ENCODE data around the gene SPOCK2.

SPOCK2 gene

DNA sequence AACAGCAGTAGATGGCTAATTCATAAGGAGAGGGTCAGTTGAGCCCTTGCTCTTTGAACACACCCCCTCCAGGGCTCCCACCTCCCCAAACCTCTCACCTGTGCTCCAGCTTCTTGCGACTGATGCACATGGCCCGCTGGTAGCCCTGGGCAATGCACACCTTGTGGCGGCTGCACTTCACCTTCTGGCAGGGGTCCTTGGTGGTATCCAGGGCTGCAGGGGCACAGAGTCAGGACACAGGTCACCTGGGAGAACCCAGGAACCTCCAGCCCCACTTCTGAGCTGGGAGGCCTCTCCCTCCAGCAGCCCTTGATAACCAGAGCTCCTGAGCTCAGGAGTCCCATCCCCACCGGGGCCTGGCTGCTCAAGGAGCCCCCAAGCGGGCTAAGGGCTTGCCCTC, 16.3 kb downstream of the SPOCK2 start:
- no peak for DNase-seq (ENCODE audit: low spot score)

GRCh38 chr10:72069751-72070526, 18.4 kb downstream of the SPOCK2 start:
- no peak for DNase-seq (ENCODE audit: low spot score)

DNA sequence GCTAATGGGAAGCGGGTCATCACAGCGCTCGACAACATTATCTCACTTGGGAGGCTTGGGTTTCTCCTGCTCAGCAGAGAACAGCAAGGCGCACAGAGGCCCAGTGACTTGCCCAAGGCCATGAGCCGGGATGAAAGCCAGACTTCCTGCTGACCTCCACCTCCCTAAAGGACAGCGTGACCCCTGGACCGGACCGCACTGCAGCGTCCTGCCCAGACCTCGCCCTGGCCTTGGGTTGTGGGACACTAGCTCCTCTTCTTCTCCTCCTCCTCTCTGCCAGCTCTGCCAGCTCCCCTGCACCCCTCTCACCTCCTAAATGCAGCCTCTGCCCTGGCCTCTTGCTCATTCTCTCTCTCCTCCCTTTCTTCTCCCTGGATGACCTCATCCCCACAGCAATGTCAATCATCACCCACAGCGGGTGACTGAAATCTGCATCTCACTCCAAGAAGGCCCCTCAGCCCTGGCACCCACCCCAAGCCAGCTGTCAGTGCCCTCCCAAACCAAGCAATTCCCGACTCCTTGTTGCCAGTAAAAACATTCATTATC, 19.4 kb downstream of the SPOCK2 start:
- no peak for DNase-seq (ENCODE audit: low spot score)

- no peak for DNase-seq (ENCODE audit: low spot score)
Measured at GRCh38 chr10:72068126-72068765, 20.1 kb downstream of the SPOCK2 start.

DNA sequence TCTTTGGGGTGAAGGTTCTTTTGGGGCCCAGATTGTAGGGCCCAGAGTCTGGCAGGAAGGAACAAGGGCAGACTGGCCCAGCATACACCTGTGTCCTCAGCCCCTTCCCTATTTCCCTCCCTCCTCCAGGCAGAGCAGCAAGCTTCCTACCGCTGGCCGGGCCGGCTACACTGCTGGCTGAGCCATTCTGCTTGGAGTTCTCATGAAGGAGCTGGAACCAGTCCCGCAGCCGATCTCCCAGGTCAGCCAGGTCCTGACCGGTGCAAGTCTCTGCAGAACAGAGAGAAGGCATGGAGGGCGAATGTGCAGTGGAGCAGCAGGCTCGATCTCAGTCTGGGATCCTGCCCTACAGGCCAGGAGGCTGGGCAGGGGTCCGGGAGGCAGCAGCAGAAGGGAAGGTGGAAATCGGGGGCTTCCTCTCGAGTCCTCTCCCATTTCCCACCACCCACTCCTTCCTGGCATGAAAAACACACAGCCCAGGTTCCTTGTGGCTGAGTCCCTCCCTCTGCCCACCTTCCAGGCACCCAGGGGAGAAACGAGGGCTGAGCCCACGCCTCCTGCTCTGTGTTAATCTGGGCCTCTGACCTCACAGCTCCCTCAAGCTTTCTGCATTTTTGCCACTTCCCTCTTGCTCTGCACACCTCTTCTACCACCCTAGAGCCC, 20.8 kb downstream of the SPOCK2 start:
- DNase-seq (ENCODE audit: low spot score), result no peak

GRCh38 chr10:72066318-72067284, 21.8 kb downstream of the SPOCK2 start:
- DNase-seq (ENCODE audit: low spot score), result no peak

DNA sequence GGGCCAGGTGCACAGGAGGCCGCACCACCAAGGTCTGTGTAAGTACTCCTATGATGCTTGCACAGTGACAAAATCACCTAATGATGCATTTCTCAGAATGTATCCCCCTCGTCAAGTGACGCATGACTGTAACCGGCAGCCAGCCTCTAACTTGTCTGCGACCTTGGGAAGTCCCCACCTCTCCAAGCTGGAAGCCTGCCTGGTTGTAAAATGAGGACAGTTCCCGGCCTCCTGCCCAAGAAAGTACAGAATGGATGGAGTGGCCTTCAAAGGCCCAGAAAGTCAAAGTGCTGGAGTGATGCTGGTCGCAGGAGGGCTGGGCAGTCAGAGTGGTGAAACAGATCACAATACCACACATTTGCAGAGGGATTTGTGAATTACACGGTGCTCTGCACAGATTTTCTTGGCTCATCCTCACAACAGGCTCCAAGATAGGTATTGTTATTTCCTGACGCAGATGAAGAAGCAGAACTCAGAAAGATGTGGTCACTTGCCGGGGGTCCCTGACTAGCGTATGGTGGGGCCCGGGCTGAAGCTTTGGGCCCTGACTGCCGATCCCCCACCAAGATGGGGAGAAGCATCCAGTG, 22.8 kb downstream of the SPOCK2 start:
- no peak for DNase-seq (ENCODE audit: low spot score)

- DNase-seq (ENCODE audit: low spot score), result no peak
Measured at GRCh38 chr10:72063703-72064391, 24.5 kb downstream of the SPOCK2 start.

DNA sequence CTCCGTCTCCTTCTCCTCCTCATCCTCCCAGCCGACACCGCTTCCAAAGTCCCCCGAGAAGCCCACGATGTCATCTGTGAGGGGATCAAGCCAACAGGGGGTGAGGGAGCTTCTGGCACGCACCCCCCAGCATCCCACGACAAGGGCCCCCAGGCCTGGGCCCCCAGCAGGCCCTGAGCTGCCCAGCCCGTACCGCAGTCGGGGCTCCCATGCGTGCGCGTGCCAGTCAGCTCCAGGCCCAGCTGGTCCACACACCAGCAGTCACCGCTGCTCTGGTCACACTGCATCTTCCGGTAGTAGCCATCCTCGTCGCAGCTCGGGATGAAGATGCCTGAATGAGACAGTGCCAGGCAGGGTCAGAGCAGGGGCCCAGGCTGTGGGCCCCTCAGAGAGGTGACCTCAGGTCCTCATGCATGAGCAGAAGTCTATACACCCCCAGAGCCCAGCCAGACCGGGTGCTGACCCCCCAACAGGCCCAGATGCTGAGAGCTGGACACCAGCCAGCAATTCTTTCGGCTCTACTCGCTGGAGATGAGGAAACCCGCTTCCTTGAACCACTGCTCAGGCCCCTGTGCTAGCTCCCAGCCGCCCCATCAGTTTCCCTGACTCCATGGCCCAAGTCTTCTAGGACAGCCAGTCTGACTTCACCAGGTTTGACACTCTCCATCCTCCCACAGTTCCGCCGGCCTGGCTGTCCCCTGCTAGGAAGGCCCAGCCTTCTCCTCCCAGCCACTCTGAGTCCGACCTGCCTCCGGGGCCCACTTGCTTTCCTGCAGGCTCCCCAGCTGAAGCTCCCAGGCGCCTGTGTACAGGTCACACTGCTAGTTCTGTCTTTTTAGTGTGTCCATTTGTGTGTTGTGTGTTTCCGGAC, 25.3 kb downstream of the SPOCK2 start:
- no peak for DNase-seq (ENCODE audit: low spot score)

DNA sequence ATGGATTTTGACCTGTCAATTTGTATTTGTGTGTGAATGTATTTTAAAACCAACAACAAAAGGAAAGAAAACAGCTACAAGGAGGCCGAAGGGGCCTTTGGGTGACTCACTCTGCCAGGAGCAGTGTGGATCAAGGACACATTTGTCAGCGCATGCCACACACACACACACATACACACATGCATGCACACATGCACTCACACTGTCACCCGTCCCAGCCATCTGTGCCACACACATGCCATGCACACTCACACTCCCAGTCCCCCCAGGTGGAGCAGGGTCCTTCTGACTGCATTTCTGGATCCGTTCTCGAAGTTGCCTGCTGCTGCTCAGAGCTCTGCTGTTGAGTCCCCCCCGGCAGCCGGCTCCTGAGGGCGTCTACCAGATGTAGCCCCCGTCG, 26.0 kb downstream of the SPOCK2 start:
- no peak for DNase-seq (ENCODE audit: low spot score)

- no peak for DNase-seq (ENCODE audit: low spot score)
Measured at GRCh38 chr10:72061930-72062329, 26.4 kb downstream of the SPOCK2 start.

- no peak for DNase-seq (ENCODE audit: low spot score)
Measured at GRCh38 chr10:72061491-72061890, 26.9 kb downstream of the SPOCK2 start.

- no peak for DNase-seq (ENCODE audit: low spot score)
Measured at GRCh38 chr10:72059843-72060822, 28.2 kb downstream of the SPOCK2 start.

GRCh38 chr10:72058989-72059842, 29.1 kb downstream of the SPOCK2 start:
- DNase-seq (ENCODE audit: low spot score), result no peak

- no peak for DNase-seq (ENCODE audit: low spot score)
Measured at GRCh38 chr10:72058347-72058898, 29.9 kb downstream of the SPOCK2 start.

GRCh38 chr10:72056932-72057751, 31.2 kb downstream of the SPOCK2 start:
- no peak for DNase-seq (ENCODE audit: low spot score)

Data from kidney capillary endothelial cell (primary cell).